GM23338 (cell line): Measurements from ENCODE around the gene TEKT5. TPM values are rescaled to one million over a fixed set of nuclear protein-coding genes. Genes with fewer than 3 reads are reported as not detected.
A peak's percentile ranks its signal among the peaks of the same experiment; 100 is the strongest.

Experiments used
- ATAC-seq: fragments of 200-7000 bp; cut with Tn5 transposase; 3 replicates; pipeline ENCODE4 v1.9.1; 2020
- DNase-seq: peaks from one replicate; pipeline ENCODE4 v3.0.0-alpha.2; 2015; ENCODE audit warnings: low spot score
- H2AFZ ChIP-seq: fragments of 200-600 bp; sonication (generic); 2 replicates; pipeline ENCODE4 v1.8.0; 2016; ENCODE audit warnings: antibody characterized with exemption, mild to moderate bottlenecking, moderate library complexity
- H3F3A ChIP-seq: fragments of 200-600 bp; sonication (generic); replicated peaks from 2 replicates; pipeline ENCODE4 v1.8.0; 2017; ENCODE audit warnings: antibody characterized with exemption, mixed run types, low read depth
- H3K27ac ChIP-seq: fragments of 200-600 bp; sonication (generic); 2 replicates; pipeline ENCODE4 v1.6.1; 2016; ENCODE audit warnings: low read depth
- H3K27me3 ChIP-seq: fragments of 200-600 bp; sonication (generic); 2 replicates; pipeline ENCODE4 v1.8.0; 2016; ENCODE audit warnings: mild to moderate bottlenecking, mixed run types, moderate library complexity; ENCODE audit not compliant: insufficient read depth
- H3K36me3 ChIP-seq: fragments of 200-600 bp; sonication (generic); 2 replicates; pipeline ENCODE4 v1.8.0; 2016; ENCODE audit warnings: mild to moderate bottlenecking; ENCODE audit not compliant: insufficient read depth
- H3K4me1 ChIP-seq: fragments of 200-600 bp; sonication (generic); 2 replicates; pipeline ENCODE4 v1.8.0; 2016; ENCODE audit warnings: mild to moderate bottlenecking, moderate library complexity; ENCODE audit not compliant: insufficient read depth
- H3K4me2 ChIP-seq: fragments of 200-600 bp; sonication (generic); 2 replicates; pipeline ENCODE4 v1.7.1; 2017; ENCODE audit warnings: mixed run types
- H3K4me3 ChIP-seq: fragments of 200-600 bp; sonication (generic); 2 replicates; pipeline ENCODE4 v1.6.1; 2016; ENCODE audit warnings: mixed run types
- H3K79me2 ChIP-seq: fragments of 200-600 bp; sonication (generic); replicated peaks from 2 replicates; pipeline ENCODE4 v1.8.0; 2017; ENCODE audit warnings: mild to moderate bottlenecking; ENCODE audit not compliant: insufficient read depth
- H3K9me2 ChIP-seq: fragments of 200-600 bp; sonication (generic); 2 replicates; pipeline ENCODE4 v1.8.0; 2017; ENCODE audit not compliant: insufficient read depth
- H4K20me1 ChIP-seq: fragments of 200-600 bp; sonication (generic); replicated peaks from 2 replicates; pipeline ENCODE4 v1.8.0; 2017; ENCODE audit warnings: mild to moderate bottlenecking; ENCODE audit not compliant: insufficient read depth
- H3K27ac Mint-ChIP-seq: 2 replicates; pipeline ENCODE4 v1.8.0; 2020; ENCODE audit warnings: inconsistent platforms, mild to moderate bottlenecking, moderate library complexity, mixed read lengths
- H3K27me3 Mint-ChIP-seq: 3 replicates; pipeline ENCODE4 v1.8.0; 2022; ENCODE audit warnings: low read depth, mild to moderate bottlenecking, moderate library complexity, mixed read lengths, inconsistent platforms; ENCODE audit not compliant: insufficient read depth, poor library complexity
- H3K36me3 Mint-ChIP-seq: 3 replicates; pipeline ENCODE4 v1.8.0; 2021; ENCODE audit warnings: low read depth, mild to moderate bottlenecking, inconsistent platforms, moderate library complexity, mixed read lengths
- H3K4me1 Mint-ChIP-seq: 3 replicates; pipeline ENCODE4 v1.8.0; 2020; ENCODE audit warnings: mild to moderate bottlenecking, inconsistent platforms, mixed read lengths
- H3K4me3 Mint-ChIP-seq: 3 replicates; pipeline ENCODE4 v1.8.0; 2021; ENCODE audit warnings: moderate library complexity, mild to moderate bottlenecking, inconsistent platforms, mixed read lengths
- H3K9me3 Mint-ChIP-seq: 3 replicates; pipeline ENCODE4 v1.8.0; 2020; ENCODE audit warnings: moderate library complexity, mild to moderate bottlenecking, inconsistent platforms, mixed read lengths
- CREB1 ChIP-seq: fragments of 250-450 bp; sonication (Bioruptor Pico); IDR thresholded peaks from 2 replicates; pipeline ENCODE4 v1.5.0; 2020; ENCODE audit warnings: low read depth, mild to moderate bottlenecking, moderate library complexity
- CTCF ChIP-seq, 2 experiments: fragments of 200-600 bp in 1 of 2; sonication (generic) in 1 of 2; conservative IDR thresholded peaks; 2 replicates each; pipeline versions ENCODE4 v1.5.1 to v1.6.1; 2016 to 2017; ENCODE audit warnings: antibody characterized with exemption in 2 of 2, low read depth in 2 of 2, mild to moderate bottlenecking in 2 of 2, moderate library complexity in 1 of 2
- EZH2 ChIP-seq: fragments of 200-600 bp; sonication (generic); IDR thresholded peaks from one replicate; pipeline ENCODE4 v1.8.0; 2017; ENCODE audit warnings: antibody characterized with exemption, mild to moderate bottlenecking, low read depth; ENCODE audit not compliant: unreplicated experiment
- EZH2phosphoT487 ChIP-seq: fragments of 200-600 bp; sonication (generic); IDR thresholded peaks from one replicate; pipeline ENCODE4 v1.8.1; 2018; ENCODE audit warnings: antibody characterized with exemption; ENCODE audit not compliant: unreplicated experiment
- NANOG ChIP-seq: IDR thresholded peaks from 2 replicates; pipeline ENCODE4 v1.6.1; 2016; ENCODE audit warnings: antibody characterized with exemption, borderline replicate concordance
- POLR2AphosphoS5 ChIP-seq: IDR thresholded peaks from 2 replicates; pipeline ENCODE4 v1.6.1; 2016; ENCODE audit warnings: antibody characterized with exemption, low read depth
- REST ChIP-seq: IDR thresholded peaks from one replicate; pipeline ENCODE4 v1.6.1; 2018; ENCODE audit warnings: antibody characterized with exemption; ENCODE audit not compliant: unreplicated experiment
- STAT1 ChIP-seq: IDR thresholded peaks from one replicate; pipeline ENCODE4 v1.6.1; 2016; ENCODE audit warnings: antibody characterized with exemption; ENCODE audit not compliant: unreplicated experiment
- ZNF114 ChIP-seq: fragments of 250-450 bp; sonication (Bioruptor Pico); IDR thresholded peaks from 2 replicates; pipeline ENCODE4 v1.5.0; 2020; ENCODE audit warnings: mild to moderate bottlenecking, moderate library complexity
- ZNF331 ChIP-seq: fragments of 250-450 bp; sonication (Bioruptor Pico); IDR thresholded peaks from 2 replicates; pipeline ENCODE4 v1.5.0; 2020; ENCODE audit warnings: low read depth, mild to moderate bottlenecking, moderate library complexity
- polyA plus RNA-seq: library from polyadenylated mRNA; unstranded; fragments of >200 nt; fragmentation: Nextera tagmentation; extraction: Ambion mirVana; gene quantifications from 2 replicates; pipeline ENCODE4 v1.2.1, GENCODE V29; 2016
- total RNA-seq: library from RNA; depleted of rRNA; stranded (reverse); fragments of >200 nt; shearing (Covaris generic); gene quantifications from 2 replicates; pipeline ENCODE4 v1.2.3, GENCODE V29; 2014

TEKT5 gene
- total and polyA plus RNA-seq, 2 experiments from 2014 or later = 0.52 TPM; not detected in 1

- Histone ChIP-seq H3K79me2 (no peaks in the 10 kb centered on the region), H4K20me1 (no peaks in the 10 kb centered on the region), H3K27ac (no peak overlapping the region), H3K27me3 (no peaks in the 10 kb centered on the region), H3K4me1 (no peaks in the 10 kb centered on the region), H3K9me2 (no peaks in the 10 kb centered on the region), H3K4me3 (no peak overlapping the region), H3F3A (no peaks in the 10 kb centered on the region), H3K4me2 (no peak overlapping the region), H3K36me3 (no peaks in the 10 kb centered on the region), H2AFZ (0 out of 2 replicates have a peak overlapping the region, but pooled peaks have one; percentile 12)
- TF ChIP-seq ZNF331 (CRISPR knock-in tag) (no peak), EZH2 (no peak), CTCF (conservative IDR thresholded peaks at IDR 0.05; ENCODE audit: low read depth in 2 of 2) (no peak), NANOG (no peak), CREB1 (CRISPR knock-in tag) (no peak), EZH2phosphoT487 (no peak), STAT1 (no peak), POLR2AphosphoS5 (no peak), REST (no peak), ZNF114 (CRISPR knock-in tag) (no peak)
- ATAC-seq (peak; percentile 82), DNase-seq (peak; percentile 72)
- Mint-ChIP-seq H3K27ac (no peak overlapping the region), H3K27me3 (peaks cover 6% of the 10 kb centered on the region), H3K9me3 (no peaks in the 10 kb centered on the region; the same call in 2 of the 3 replicates), H3K4me3 (no peak overlapping the region), H3K4me1 (peaks cover 7% of the 10 kb centered on the region), H3K36me3 (no peaks in the 10 kb centered on the region)
These were observed 11.6 kb downstream of the TEKT5 start for GRCh38 chr16:10683170-10683569.

- H3K27me3 ChIP-seq = no peaks in the 10 kb centered on the region
- H3K27me3 Mint-ChIP-seq = peaks cover 4% of the 10 kb centered on the region
- H4K20me1 ChIP-seq = no peaks in the 10 kb centered on the region
- H3K79me2 ChIP-seq = no peaks in the 10 kb centered on the region
- no peaks in the 10 kb centered on the region; the same call in 2 of the 3 replicates for H3K9me3 Mint-ChIP-seq
- no peaks in the 10 kb centered on the region for H3F3A ChIP-seq
- no peak overlapping the region for H3K4me3 Mint-ChIP-seq
- no peak overlapping the region for H3K4me2 ChIP-seq
- H3K4me1 Mint-ChIP-seq = peaks cover 7% of the 10 kb centered on the region
- no peaks in the 10 kb centered on the region for H3K36me3 ChIP-seq
- H3K27ac Mint-ChIP-seq = no peak overlapping the region
- DNase-seq (no peak), ATAC-seq (no peak)
- H3K36me3 Mint-ChIP-seq = no peaks in the 10 kb centered on the region
- H3K9me2 ChIP-seq = no peaks in the 10 kb centered on the region
- H2AFZ ChIP-seq = 0 out of 2 replicates have a peak overlapping the region, but pooled peaks have one; percentile 12
- H3K4me1 ChIP-seq = no peaks in the 10 kb centered on the region
- H3K27ac ChIP-seq = no peak overlapping the region
- H3K4me3 ChIP-seq = no peak overlapping the region
- TF ChIP-seq EZH2 (no peak), STAT1 (no peak), CTCF (conservative IDR thresholded peaks at IDR 0.05; ENCODE audit: low read depth in 2 of 2) (no peak), ZNF114 (CRISPR knock-in tag) (no peak), POLR2AphosphoS5 (no peak)
These were observed 12.1 kb downstream of the TEKT5 start for GRCh38 chr16:10682604-10683003.
